Activated CD4-positive, CD25-positive, alpha-beta regulatory T cell (primary cell): ENCODE measurements around the gene NELFA.
"Not testable (repeated sequence)": the region's sequence is repeated elsewhere in the genome, so short reads cannot be mapped to it uniquely, and the experiment has no call there.

Experiments
- DNase-seq, 4 experiments: peaks; one replicate each; lab custom pipeline; 2025; lab: John Stamatoyannopoulos, UW

The NELFA gene

GRCh38 chr4:1993718-1994516 is 14.9 kb downstream of the NELFA start:
- DNase-seq, result not testable (repeated sequence)

GRCh38 chr4:1993169-1993516 is 15.6 kb downstream of the NELFA start:
- DNase-seq, result no peak

- no peak for DNase-seq
Observed at GRCh38 chr4:1992468-1993168, 16.2 kb downstream of the NELFA start.

- no peak for DNase-seq
Observed at GRCh38 chr4:1991596-1992434, 17.0 kb downstream of the NELFA start.

GRCh38 chr4:1991087-1991486 is 17.7 kb downstream of the NELFA start:
- DNase-seq, result no peak

- no peak for DNase-seq
Observed at GRCh38 chr4:1990676-1991075, 18.1 kb downstream of the NELFA start.

GRCh38 chr4:1990348-1990645 is 18.5 kb downstream of the NELFA start:
- no peak for DNase-seq

GRCh38 chr4:1989533-1990347 is 19.0 kb downstream of the NELFA start:
- no peak for DNase-seq

GRCh38 chr4:1988327-1988724 is 20.4 kb downstream of the NELFA start:
- no peak for DNase-seq

GRCh38 chr4:1987721-1988326 is 20.9 kb downstream of the NELFA start:
- no peak for DNase-seq

GRCh38 chr4:1987296-1987695 is 21.5 kb downstream of the NELFA start:
- no peak for DNase-seq

GRCh38 chr4:1986578-1987210 is 22.1 kb downstream of the NELFA start:
- no peak for DNase-seq

- DNase-seq, result no peak
Observed at GRCh38 chr4:1985780-1986577, 22.8 kb downstream of the NELFA start.

GRCh38 chr4:1985294-1985693 is 23.5 kb downstream of the NELFA start:
- DNase-seq, result no peak

- no peak for DNase-seq
Observed at GRCh38 chr4:1984406-1985191, 24.2 kb downstream of the NELFA start.

GRCh38 chr4:1983846-1984405 is 24.8 kb downstream of the NELFA start:
- DNase-seq, result no peak

- DNase-seq, result no peak
Observed at GRCh38 chr4:1983053-1983845, 25.5 kb downstream of the NELFA start.
